Kidney capillary endothelial cell (primary cell): ENCODE data around the gene COL5A1.
"Not testable (repeated sequence)": the region's sequence is repeated elsewhere in the genome, so short reads cannot be mapped to it uniquely, and the experiment has no call there.

ENCODE experiments used
- DNase-seq: peaks from one replicate; pipeline ENCODE4 v3.0.0-alpha.2; 2018; ENCODE audit warnings: low spot score

The COL5A1 gene

GRCh38 chr9:134640506-134641172 lies 964 bp upstream of the COL5A1 start:
- no peak for DNase-seq

- no peak for DNase-seq
Observed at GRCh38 chr9:134641990-134642384, 384 bp downstream of the COL5A1 start.

- DNase-seq: no peak
Observed at GRCh38 chr9:134642385-134643181, 980 bp downstream of the COL5A1 start.

- no peak for DNase-seq
Observed at GRCh38 chr9:134643222-134643671, 1.6 kb downstream of the COL5A1 start.

GRCh38 chr9:134644401-134644724 lies 2.8 kb downstream of the COL5A1 start:
- DNase-seq: not testable (repeated sequence)

- no peak for DNase-seq
Observed at GRCh38 chr9:134644725-134645606, 3.4 kb downstream of the COL5A1 start.

GRCh38 chr9:134645607-134646365 lies 4.2 kb downstream of the COL5A1 start:
- no peak for DNase-seq

- DNase-seq: no peak
Observed at GRCh38 chr9:134647359-134648080, 5.9 kb downstream of the COL5A1 start.

- no peak for DNase-seq
Observed at GRCh38 chr9:134648701-134649530, 7.3 kb downstream of the COL5A1 start.

GRCh38 chr9:134650431-134651190 lies 9.0 kb downstream of the COL5A1 start:
- no peak for DNase-seq

GRCh38 chr9:134651226-134651905 lies 9.8 kb downstream of the COL5A1 start:
- no peak for DNase-seq

- no peak for DNase-seq
Observed at GRCh38 chr9:134652291-134653225, 11.0 kb downstream of the COL5A1 start.

- DNase-seq: no peak
Observed at GRCh38 chr9:134653259-134654009, 11.8 kb downstream of the COL5A1 start.

GRCh38 chr9:134655101-134655500 lies 13.5 kb downstream of the COL5A1 start:
- no peak for DNase-seq

GRCh38 chr9:134655586-134656333 lies 14.2 kb downstream of the COL5A1 start:
- DNase-seq: no peak

GRCh38 chr9:134656334-134657006 lies 14.9 kb downstream of the COL5A1 start:
- DNase-seq: no peak
